Measurements from ENCODE around the gene PAQR6.
"Not testable (repeated sequence)": the region's sequence is repeated elsewhere in the genome, so short reads cannot be mapped to it uniquely, and the experiment has no call there.

PAQR6 gene

GRCh38 chr1:156230473-156230837 is 17.4 kb downstream of the PAQR6 start:
- no peak for DNase-seq (ENCODE audit: low spot score)

GRCh38 chr1:156229809-156230472 is 17.9 kb downstream of the PAQR6 start:
- no peak for DNase-seq (ENCODE audit: low spot score)

DNA sequence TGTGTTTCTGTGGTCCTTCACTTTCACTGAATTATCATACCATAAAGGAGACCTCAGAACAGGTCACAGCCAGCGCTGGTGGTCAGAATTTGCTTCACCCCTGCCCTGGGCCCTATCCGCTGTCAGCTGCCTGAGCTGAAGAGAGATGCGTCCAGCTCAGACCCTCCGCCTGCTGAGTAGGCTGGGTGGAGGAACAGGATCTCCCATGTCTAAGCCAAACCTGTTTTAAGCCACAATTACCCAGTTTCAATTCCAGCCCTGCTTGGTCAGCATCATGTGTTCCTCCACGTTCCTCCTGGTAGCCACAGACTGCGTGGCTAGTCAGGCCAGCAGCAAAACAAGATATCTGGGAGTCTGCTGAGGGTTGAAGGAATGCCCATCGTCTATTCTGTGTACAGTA is 19.4 kb downstream of the PAQR6 start:
- DNase-seq (ENCODE audit: low spot score): no peak

GRCh38 chr1:156226782-156227181 is 21.1 kb downstream of the PAQR6 start:
- no peak for DNase-seq (ENCODE audit: low spot score)

GRCh38 chr1:156226116-156226538 is 21.7 kb downstream of the PAQR6 start:
- DNase-seq (ENCODE audit: low spot score): no peak

- no peak for DNase-seq (ENCODE audit: low spot score)
Observed at GRCh38 chr1:156225677-156226014, 22.2 kb downstream of the PAQR6 start.

GRCh38 chr1:156221986-156222692 is 25.7 kb downstream of the PAQR6 start:
- no peak for DNase-seq (ENCODE audit: low spot score)

DNA sequence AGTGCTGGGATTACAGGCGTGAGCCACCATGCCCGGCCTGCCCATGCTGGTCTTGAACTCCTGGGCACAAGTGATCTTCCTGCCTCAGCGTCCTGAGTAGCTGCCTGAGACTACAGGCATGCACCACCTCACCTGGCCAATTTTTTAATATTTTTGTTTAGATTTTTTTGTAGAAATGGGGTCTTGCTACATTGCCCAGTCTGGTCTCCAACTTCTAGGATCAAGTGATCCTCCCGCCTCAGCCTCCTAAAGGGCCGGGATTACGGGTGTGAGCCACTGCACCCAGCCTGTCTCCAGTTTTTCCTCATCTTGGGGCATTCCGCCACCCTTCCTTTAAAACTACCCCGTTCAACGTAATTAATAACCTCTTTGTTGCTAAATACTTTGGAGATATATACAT is 27.6 kb downstream of the PAQR6 start:
- no peak for DNase-seq (ENCODE audit: low spot score)

DNA sequence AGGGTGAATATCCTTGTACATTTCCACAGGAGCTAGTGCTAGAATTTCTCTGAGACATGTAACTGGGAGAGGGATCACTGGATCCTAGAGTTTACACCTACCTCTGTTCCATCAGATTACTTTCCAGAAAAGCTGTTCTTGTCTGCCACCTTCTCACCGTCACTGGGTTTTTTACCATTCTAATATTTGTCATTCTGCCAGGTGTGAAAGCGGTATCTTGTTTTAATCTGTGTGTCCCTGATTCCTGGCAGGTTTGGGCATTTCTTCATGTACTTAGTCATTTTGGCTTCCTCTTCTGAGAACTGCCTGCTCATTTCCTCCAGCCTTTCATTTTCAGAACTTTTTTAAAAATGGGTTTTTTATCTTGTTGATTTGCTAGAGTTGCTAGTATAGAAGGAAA is 30.0 kb downstream of the PAQR6 start:
- no peak for DNase-seq (ENCODE audit: low spot score)

DNA sequence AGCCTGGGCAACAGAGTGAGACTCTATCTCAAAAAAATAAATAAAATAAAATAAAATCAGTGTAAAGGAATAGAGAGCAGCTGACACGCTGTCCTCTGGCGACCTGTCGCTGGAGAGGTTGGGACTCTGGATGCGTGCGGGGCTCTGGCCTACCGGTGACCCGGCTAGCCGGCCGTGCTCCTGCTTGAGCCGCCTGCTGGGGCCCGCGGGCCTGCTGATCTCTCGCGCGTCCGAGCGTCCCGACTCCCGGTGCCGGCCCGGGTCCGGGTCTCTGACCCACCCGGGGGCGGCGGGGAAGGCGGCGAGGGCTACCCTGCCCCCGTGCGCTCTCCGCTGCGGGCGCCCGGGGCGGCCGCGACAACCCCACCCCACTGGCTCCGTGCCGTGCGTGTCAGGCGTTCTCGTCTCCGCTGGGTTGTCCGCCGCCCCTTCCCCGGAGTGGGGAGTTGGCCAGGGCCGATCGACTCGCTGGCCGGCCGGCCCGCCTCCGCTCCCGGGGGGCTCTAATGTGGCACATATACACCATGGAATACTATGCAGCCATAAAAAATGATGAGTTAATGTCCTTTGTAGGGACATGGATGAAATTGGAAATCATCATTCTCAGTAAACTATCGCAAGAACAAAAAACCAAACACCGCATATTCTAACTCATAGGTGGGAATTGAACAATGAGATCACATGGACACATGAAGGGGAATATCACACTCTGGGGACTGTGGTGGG is 31.3 kb downstream of the PAQR6 start:
- DNase-seq (ENCODE audit: low spot score): not testable (repeated sequence)

- peak; percentile 28 for DNase-seq (ENCODE audit: low spot score)
Observed at GRCh38 chr1:156214024-156214748, 33.7 kb downstream of the PAQR6 start.

- DNase-seq (ENCODE audit: low spot score): no peak
Observed at GRCh38 chr1:156213644-156213966, 34.3 kb downstream of the PAQR6 start.

- peak; percentile 100 for DNase-seq (ENCODE audit: low spot score)
Observed at GRCh38 chr1:156212833-156213643, 34.8 kb downstream of the PAQR6 start, which contains the start of gene PMF1. Gene PMF1 (plus strand): TSS chr1:156213007. CDS start chr1:156213016, 9 bp downstream.

GRCh38 chr1:156212130-156212529 is 35.7 kb downstream of the PAQR6 start:
- DNase-seq (ENCODE audit: low spot score): no peak

DNA sequence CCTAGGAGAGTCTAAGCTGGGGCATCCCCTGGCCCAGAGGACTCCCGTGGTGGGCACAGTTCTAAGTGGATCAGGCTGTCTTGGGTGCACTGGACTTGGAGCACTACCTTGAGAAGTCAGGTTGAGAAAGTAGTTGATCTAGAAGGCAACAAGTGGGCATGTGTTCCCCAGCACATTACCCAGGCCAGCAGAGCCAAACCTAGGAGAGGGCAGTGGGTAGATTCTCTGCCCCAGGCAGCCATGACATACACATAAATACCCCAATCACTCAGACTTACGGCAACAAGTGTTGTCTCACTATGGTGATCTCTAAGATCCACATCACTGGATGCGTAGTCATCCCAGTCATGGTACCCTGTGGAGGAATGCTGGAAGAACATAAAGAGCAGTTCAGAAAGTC is 36.6 kb downstream of the PAQR6 start:
- no peak for DNase-seq (ENCODE audit: low spot score)

DNA sequence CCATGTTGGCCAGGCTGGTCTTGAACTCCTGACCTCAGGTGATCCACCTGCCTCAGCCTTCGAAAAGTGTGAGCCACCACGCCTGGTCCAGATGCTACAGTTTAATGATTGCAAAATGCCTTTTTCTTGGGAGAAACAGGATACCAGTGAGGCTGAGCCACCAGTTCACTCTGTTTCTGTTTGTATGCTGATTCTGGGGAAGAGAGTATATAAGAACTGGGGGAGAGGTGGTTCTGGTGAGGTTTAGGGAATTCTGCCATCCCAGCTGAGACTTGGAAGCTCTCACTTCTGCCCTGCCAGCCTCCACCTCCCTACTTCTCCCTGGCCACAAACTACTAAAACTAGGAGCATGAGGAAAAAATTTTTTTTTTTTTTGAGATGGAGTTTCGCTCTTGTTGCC is 43.2 kb downstream of the PAQR6 start:
- DNase-seq (ENCODE audit: low spot score): no peak

DNA sequence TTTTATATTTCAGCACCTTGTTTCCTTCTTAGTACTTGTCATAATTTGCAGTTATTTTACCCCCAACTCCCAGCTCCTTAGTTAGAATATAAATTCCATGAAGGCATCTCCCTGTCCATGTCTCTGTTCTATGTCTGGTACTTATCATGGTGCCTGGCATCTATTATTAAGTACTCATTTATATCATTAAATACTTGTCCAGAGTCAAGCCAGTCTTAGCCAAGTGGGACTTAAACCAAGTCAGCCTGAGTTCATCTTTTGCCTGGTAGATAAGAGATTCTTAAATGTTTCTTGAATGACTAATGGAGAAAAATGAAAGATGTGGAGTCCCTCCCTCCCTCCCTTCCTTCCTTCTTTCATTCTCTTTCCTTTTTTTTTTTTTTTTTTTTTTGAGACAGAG is 44.5 kb downstream of the PAQR6 start:
- peak; percentile 72 for DNase-seq (ENCODE audit: low spot score)

DNA sequence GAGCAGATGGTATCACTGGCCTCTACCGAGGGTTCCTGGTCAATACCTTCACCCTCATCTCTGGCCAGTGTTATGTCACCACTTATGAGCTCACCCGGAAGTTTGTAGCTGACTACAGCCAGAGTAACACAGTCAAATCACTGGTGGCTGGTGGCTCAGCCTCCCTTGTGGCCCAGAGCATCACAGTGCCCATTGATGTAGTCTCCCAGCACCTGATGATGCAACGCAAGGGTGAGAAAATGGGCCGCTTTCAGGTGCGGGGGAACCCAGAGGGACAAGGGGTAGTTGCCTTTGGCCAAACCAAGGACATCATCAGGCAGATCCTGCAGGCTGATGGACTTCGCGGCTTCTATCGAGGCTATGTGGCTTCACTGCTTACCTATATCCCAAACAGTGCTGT is 47.8 kb downstream of the PAQR6 start:
- no peak for DNase-seq (ENCODE audit: low spot score)

GRCh38 chr1:156198831-156199349 is 49.0 kb downstream of the PAQR6 start:
- DNase-seq (ENCODE audit: low spot score): no peak

DNA sequence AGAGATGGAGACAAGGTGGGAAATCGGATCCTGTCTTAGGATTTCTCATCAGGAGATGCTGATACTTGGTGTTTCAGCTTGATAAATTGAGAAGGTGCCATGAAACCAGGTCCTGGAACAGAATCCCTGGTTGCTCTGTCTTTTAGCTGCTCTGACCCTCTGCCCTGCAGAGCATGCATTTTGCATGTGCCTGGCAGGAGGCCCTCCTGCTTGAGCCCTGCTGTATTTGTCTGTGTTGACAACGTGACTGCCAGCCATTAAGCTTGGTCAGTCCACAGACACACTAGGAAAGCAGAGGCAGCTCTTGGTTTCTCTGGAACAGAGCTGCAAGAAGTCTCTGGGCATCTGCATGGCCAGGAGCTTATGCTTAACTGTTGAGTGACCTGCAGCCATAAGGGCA is 51.4 kb downstream of the PAQR6 start:
- DNase-seq (ENCODE audit: low spot score): no peak

- DNase-seq (ENCODE audit: low spot score): no peak
Observed at GRCh38 chr1:156195853-156196252, 52.0 kb downstream of the PAQR6 start.

DNA sequence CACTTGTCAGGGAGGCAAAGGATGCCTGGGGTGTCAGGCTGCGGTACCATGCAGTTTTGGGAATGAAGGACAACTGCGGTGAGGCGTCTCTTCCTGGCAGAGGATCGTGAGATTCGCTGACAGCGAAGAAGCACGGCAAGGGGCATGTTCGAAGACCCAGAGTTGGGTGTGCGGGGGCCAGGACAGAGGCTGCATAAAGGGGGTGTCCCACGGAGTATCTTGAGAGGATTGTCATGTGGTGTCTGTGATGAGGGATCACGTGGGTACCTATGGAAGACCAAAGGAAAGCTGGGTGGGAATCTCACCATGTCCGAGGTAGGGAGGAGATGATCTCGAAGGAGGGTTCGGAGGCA is 53.6 kb downstream of the PAQR6 start:
- DNase-seq (ENCODE audit: low spot score): no peak
